Activated CD4-positive, alpha-beta T cell treated with anti-CD3 and anti-CD28 coated beads for 1 hour (primary cell): ENCODE results near the gene ACSL5.
A peak's percentile ranks its signal among the peaks of the same experiment; 100 is the strongest.
"Not testable (repeated sequence)": the region's sequence is repeated elsewhere in the genome, so short reads cannot be mapped to it uniquely, and the experiment has no call there.

Experiments used
- DNase-seq: peaks from one replicate; pipeline ENCODE4 v3.0.0-alpha.2; 2020

The ACSL5 gene

GRCh38 chr10:112424651-112425050 lies 50.7 kb downstream of the ACSL5 start:
- no peak for DNase-seq

- no peak for DNase-seq
These were observed 52.2 kb downstream of the ACSL5 start for GRCh38 chr10:112426111-112426510.

- no peak for DNase-seq
These were observed 55.2 kb downstream of the ACSL5 start for GRCh38 chr10:112429147-112429546.

- no peak for DNase-seq
These were observed 55.8 kb downstream of the ACSL5 start for GRCh38 chr10:112429654-112430230.

GRCh38 chr10:112433136-112433535 lies 59.2 kb downstream of the ACSL5 start:
- no peak for DNase-seq

GRCh38 chr10:112434988-112435619 lies 61.2 kb downstream of the ACSL5 start:
- DNase-seq = no peak

GRCh38 chr10:112438356-112438755 lies 64.4 kb downstream of the ACSL5 start:
- DNase-seq = no peak

GRCh38 chr10:112441520-112441919 lies 67.6 kb downstream of the ACSL5 start:
- no peak for DNase-seq

- DNase-seq = no peak
These were observed 68.1 kb downstream of the ACSL5 start for GRCh38 chr10:112442063-112442462.

GRCh38 chr10:112446055-112446854 lies 72.3 kb downstream of the ACSL5 start:
- DNase-seq = no peak

- peak; percentile 72 for DNase-seq
These were observed 73.1 kb downstream of the ACSL5 start, which contains the start of the genes VTI1A and ZDHHC6 for GRCh38 chr10:112446855-112447619. Gene VTI1A (plus strand): TSS chr10:112447215. CDS start chr10:112447374, 159 bp downstream. Gene ZDHHC6 (minus strand): TSS chr10:112446914. CDS start chr10:112445436, 1,478 bp downstream.

GRCh38 chr10:112447620-112447928 lies 73.7 kb downstream of the ACSL5 start:
- DNase-seq = no peak

GRCh38 chr10:112448888-112449287 lies 75.0 kb downstream of the ACSL5 start:
- DNase-seq = no peak

- DNase-seq = no peak
These were observed 81.2 kb downstream of the ACSL5 start for GRCh38 chr10:112454910-112455779.

- no peak for DNase-seq
These were observed 82.6 kb downstream of the ACSL5 start for GRCh38 chr10:112456533-112456932.

- no peak for DNase-seq
These were observed 86.5 kb downstream of the ACSL5 start for GRCh38 chr10:112460366-112460765.

GRCh38 chr10:112461029-112461887 lies 87.3 kb downstream of the ACSL5 start:
- no peak for DNase-seq

GRCh38 chr10:112464074-112464473 lies 90.2 kb downstream of the ACSL5 start:
- not testable (repeated sequence) for DNase-seq

- DNase-seq = no peak
These were observed 91.5 kb downstream of the ACSL5 start for GRCh38 chr10:112465299-112465883.

GRCh38 chr10:112466802-112467201 lies 92.9 kb downstream of the ACSL5 start:
- no peak for DNase-seq

GRCh38 chr10:112467541-112468075 lies 93.7 kb downstream of the ACSL5 start:
- DNase-seq = no peak
